DMS114 treated with DMSO at 0.1 percent for 48 hours (cell line): Measurements from ENCODE around the gene GRAMD1C.
"Not testable (repeated sequence)": the region's sequence is repeated elsewhere in the genome, so short reads cannot be mapped to it uniquely, and the experiment has no call there.

Source experiments
- DNase-seq: peaks from one replicate; lab custom pipeline; 2025; ENCODE audit not compliant: unreplicated experiment; lab: John Stamatoyannopoulos, UW

GRAMD1C gene

DNA sequence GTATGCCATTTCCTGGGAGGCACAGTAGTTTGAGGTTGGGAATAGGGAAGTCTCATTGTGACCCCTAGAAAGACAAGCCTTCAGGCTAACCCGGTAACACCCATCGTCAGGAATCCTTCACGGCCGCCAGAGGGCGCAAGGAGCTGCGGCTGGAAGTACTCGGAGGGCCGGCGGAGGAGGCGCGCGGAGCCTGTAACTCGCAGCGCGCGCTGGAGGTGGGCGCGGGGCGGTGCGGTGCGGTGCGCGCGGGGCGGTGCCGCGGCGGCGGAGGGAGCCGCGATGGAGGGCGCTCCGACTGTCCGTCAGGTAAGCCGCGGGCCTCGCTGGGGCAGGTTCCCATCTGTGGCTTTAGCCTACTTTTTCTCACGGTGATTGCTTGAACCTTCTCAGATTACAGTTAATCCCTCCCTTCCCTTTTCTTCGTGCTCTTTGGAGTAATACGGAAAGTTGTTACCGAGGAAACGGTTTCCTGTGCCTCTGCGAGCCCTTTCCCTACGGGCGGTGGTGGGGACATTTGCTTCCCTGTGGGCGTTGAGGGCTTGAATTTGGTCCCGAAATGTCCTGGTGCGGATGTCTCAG lies at the start of gene GRAMD1C:
Gene GRAMD1C (plus strand): TSS at position 158 of the 579 bp plus-strand sequence. CDS start 122 bp downstream, at position 280.
- peak; percentile 85 for DNase-seq

DNA sequence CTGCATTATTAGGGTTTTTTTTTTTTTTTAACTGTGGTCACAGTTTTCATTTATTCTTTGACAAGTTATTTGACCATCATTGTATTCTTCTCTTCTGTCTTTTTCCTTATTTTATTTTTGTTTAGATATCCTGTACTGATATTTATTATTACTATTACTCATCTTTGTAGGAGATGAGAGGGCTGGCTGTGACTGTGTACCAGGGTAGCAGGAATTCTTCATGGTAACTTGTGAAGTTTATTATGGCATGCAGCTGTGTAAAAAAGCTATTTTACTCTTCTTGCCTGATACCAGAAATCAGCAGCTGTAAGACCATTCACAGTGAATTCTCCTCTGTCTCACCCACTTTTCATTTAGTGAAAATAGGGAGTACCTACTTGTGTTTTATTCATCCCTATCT lies 47.2 kb upstream of the GRAMD1C start:
- DNase-seq = no peak

DNA sequence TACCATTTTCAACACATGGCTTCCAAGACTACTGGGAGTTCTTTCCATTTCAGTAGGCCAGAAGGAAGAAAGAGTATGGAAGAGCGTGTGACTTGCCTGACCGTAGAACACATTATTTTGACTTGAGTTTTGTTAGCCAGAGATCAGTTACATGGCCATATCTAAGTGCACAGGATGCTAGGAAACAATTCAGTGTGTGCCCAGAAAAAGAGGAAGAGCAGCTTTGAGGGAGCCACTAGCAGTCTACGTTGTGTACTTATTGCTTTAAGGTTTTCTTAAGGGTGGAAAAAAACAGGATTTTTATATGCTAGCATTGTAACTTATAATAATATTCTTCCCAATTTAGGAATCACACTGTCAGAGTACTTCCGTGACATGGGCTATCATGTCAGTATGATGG lies 44.1 kb upstream of the GRAMD1C start:
- DNase-seq = no peak

DNA sequence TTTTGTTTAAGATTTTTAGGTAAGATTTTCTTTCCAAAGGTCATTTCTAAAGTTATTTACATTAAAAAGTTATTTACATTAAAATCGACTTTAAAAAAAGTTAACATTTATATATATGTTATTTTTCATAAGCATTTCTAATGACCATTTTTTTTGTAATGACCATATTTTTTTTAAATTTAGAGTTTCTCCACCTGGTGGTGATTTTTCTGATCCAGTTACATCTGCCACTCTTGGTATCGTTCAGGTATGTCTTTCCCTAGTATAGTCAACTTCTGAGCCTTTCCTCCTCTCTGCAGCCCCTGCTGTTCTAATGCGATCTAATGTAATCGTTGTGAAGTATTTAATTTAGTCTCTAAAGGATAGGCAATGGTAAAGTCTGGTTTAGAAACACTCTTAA lies 42.9 kb upstream of the GRAMD1C start:
- no peak for DNase-seq

DNA sequence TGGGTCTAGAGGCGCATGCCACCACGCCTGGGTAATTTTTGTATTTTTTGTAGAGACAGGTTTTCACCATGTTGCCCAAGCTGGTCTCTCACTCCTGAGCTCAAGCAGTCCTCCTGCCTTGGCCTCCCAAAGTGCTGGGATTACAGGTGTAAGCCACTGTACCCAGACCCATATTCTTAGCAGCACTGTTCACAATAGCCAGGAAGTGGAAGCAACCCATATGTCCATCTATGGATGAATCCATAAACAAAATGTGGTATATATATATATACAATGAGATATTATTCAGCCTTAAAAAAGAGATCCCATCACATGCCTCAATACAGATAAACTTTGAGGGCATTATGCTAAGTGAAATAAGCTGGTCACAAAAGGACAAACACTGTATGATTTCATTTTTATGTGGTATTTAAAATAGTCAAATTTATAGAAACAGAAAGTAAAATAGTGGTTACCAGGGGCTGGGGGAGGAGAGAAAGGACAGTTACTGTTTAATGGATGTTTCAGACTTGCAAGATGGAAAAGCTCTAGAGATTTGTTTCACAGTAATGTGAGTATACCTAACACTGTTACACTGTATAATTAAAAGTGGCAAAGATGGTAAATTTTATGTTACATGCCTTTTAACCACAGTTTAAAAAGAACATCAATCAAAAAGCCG lies 35.7 kb upstream of the GRAMD1C start:
- DNase-seq = no peak

DNA sequence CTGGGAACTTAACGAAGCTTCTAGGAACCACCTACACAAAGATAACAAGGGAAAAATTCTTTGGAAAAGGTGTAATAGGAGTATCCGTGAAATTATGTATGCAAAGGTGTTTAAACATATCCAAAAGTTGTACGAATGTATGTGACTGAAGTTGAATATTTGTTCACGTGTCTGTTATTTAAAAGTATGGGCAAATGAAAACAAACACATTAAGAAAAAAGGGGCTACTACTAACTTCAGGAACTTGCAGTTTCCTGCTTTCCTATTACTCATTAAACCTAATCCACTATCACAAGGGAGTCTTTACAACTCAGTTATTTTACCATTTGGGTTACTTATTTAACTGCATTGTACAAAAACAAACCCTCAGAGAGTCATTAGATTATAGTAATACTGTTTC lies 33.9 kb upstream of the GRAMD1C start:
- no peak for DNase-seq

DNA sequence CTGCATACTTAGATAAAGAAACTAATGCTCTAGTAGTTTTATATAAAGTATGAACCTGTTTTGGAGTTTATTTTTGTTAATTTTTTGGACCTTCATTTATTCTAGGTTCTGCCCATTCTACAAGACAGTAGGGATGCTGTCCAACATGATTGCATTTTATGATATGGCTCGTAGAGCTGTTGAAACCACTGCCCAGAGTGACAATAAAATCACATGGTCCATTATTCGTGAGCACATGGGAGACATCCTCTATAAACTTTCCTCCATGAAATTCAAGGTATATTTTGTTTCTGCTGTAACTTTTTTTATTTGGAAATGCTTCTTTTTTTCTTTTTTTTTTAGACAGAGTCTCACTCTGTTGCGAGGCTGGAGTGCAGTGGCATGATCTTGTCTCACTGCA lies 33.3 kb upstream of the GRAMD1C start:
- DNase-seq = no peak

DNA sequence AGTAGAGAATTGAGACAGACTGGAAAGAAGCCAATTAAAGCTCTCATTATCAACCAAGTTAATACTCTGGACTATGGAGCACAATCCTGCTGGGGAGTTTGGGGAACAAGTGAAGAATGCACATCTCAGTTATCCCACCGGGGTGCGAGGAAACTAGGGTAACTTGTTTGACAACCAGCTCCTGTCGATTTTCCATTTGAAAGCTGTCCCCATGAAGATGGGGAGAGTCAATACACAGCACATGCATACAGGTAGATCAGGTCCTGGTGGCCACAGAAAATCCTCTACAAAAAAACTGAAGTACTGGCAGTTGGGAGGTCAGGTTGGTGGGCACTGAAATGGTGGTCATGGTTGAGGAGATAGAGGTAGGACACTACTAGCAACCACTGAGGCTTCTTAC lies 25.7 kb upstream of the GRAMD1C start:
- no peak for DNase-seq

DNA sequence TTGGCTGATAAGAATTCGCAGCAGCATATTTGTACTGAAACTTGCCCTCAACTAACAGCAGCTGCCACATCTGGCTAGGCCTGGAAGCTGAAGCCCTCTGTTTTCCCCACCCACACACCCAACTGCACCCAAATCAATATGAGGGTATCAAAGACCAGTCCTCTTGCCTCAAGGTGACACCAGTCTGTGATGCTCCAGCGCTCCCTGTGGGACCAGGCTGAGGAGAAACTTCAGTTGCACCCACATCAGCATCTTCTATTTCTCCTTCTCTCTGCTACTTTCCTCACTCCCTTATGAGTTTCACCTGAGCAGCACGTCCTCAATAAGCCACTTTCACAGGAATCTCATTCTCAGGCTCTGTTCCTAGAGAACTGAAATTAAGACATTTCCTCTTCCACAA lies 18.7 kb upstream of the GRAMD1C start:
- DNase-seq = no peak

DNA sequence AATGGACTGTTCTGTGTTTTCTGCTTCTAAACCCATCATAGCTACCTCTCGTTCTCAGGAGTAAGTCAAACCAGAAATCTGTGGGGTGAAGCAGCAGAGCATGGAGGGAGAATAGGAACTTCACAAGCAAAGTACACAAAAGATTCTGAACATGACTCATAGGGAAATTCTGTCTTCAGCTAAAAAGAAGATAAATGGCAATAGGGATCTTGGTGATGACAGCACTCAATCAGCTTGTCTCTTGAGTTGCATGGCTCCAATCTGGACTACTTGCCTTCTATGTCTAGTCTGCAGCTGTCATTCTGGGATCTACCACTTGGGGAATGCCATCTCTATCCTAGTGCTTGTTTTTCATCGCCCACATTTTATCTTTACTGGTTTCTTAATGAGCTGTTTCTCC lies 13.5 kb upstream of the GRAMD1C start:
- peak; percentile 5 for DNase-seq

DNA sequence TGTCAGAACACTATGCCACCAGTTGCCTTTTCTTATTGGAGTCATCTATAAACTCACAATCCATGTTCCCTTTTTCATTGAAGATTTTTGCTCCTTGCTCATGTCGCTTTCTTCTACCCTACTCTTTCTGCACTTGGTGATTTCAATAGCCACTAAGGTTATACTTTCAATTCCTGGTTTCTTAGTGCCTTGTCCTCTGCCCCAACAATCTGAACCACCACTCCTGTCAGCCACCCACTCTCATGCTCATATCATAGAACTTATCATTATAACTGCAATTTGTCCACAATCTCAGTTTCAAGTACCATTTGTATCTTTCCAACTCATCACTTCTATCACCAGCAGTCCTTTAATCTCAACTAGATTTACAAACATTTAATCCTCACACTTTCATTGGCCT lies 10.0 kb upstream of the GRAMD1C start:
- DNase-seq = no peak

DNA sequence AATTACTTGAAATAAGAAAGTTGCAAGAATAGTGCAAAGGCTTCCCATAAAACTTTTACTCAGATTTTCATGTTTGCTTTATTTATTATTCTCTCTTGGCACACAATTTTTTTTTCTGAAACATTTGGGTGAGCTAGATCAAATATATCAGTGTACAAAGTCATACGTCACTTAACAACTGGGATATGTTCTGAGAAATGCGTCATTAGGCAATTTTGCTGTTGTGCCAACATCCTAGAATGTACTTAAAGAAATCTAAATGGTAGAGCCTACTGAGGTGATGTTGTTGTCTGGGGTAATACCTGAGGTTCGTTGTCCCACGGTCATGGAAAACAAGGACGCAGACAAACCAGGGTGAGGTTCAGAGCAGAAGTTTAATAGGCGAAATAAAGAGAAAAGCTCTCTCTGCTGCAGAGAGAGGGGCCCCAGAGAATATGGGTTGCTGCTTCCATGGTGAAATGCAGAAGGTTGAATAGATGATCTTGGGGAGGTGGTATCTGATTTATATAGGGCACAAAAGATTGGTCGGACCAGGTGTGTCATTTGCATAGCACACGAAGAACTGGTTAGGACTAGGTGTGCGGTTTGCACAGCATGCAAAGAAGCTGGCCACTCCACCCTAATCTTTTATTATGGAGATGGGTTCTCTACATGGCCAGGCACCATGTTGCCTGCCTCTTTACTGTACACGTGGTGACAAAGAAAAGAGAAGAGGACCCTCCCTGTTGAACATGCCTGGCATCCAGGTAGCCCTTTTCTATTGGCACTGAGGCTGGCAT lies 8.8 kb upstream of the GRAMD1C start:
- DNase-seq = no peak

DNA sequence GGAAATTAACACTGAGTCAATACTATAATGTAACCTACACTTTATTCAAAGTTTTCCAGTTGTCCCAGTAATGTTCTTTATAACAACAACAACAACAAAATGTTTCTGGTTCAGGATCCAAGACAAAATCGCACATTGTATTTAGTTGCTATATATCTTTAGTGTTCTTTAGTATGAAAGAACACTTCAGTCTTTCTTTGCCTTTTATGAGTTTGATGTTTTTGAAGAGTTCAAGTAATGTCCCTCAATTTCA lies 7.6 kb upstream of the GRAMD1C start:
- no peak for DNase-seq

DNA sequence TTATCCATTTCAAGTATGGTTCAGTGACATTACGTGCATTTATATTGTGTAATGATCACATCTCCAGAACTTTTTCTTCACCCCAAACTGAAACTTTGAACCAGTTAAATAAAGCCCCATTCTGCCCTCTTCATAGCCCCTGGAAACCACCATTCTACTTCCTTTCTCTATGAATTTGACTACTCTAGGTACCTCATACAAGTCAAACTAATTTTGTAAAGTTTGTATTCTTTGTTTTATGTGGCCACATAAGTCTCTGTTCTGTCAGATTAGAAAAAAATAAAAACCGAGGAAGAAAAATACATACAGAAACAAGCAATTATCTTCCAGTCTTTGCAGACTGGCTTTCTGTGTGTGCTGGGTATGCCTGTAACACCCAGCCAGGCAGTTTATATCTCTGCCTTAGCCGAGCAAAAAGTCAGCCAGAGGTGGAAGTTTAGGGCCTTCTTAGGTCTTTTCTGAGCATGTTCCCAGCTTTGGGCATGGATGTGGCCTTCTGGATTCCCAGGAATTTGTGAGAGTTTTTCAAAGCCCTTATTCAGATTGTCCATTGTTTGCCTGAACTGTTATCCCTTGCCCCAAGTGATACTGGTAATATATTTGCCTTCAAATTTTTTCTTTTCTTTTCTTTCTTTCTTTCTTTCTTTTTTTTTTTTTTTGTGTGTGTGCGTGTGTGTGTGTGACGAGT lies 6.0 kb upstream of the GRAMD1C start:
- DNase-seq = no peak

DNA sequence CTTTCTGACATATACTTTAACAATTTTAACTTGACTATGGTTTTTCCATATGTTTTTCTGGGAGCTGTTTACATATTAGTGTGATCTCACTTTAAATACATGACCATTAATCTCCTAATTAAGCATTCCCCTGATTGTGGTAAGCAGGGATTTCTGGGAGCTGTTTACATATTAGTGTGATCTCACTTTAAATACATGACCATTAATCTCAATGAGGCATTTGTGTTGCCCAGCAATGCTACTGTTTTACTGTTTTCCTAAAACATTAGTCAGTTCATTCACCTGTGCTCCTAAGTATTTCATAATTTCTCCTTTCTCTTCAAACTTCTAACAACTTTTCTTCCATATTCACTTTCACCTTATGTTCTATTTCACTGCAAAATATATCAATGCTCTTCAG lies 3.6 kb upstream of the GRAMD1C start:
- DNase-seq = no peak

DNA sequence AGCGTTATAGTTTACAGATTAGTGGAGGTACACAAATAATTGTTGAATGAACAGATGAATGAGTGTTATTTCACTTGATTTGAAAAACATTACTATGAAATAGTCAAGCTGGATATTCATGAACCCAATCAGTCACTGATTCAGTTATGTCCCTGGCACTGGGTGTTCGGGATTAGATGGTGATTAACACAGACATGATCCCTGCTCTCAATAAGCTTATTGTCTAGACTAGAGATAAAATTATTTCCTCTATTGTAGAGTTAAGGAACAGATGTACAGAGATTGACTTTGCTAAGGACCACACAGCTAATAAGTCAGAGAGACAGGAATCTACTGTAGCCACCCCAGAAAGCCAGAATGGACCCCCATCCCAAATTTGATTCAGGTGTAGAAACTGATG lies 963 bp downstream of the GRAMD1C start:
- no peak for DNase-seq

DNA sequence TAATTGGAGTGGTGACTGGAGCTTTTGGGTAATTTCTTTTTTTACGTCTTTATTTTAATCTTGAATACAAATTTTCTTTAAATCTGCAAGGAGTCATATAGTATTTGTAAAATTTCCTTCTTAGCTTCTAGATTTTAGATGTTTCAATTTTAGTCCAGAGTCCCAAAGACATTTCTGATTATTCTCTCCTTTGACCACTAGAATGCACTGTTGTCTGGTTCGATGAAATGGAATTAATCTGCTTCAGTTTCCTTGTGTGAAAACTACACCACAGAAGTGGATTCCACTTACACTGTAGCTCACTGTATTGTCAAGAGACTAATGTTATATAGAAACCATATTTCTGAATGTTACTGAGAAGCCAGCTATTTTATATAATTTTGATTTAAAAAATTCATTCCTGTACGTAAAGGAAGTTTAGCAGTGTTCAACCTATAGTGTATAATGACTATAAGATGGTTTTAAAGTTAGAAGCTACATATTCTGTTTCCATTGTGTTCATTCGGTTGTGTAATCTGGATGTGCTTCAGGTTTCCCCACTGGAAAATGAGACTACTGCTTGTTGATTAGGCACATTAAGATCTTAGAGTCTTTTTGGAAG lies 6.1 kb downstream of the GRAMD1C start:
- peak; percentile 25 for DNase-seq

DNA sequence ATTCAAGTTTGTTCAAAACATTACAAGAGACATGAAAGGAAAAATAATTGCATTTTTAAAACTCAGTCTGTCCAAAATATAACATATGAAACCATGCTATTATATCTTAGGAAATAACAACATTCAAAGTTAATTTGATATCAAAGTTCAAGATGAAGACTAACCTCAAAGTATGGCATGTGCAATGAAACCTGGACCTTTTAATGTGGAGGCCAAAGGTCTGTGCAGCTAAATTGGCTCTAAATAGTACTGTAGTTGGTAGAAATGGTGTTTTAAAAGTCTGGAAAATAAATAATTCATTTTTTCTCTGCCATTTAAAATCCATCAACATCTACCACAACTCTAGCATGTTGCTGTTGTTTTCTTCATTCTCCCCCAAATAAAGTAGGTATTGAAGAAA lies 8.7 kb downstream of the GRAMD1C start:
- no peak for DNase-seq

DNA sequence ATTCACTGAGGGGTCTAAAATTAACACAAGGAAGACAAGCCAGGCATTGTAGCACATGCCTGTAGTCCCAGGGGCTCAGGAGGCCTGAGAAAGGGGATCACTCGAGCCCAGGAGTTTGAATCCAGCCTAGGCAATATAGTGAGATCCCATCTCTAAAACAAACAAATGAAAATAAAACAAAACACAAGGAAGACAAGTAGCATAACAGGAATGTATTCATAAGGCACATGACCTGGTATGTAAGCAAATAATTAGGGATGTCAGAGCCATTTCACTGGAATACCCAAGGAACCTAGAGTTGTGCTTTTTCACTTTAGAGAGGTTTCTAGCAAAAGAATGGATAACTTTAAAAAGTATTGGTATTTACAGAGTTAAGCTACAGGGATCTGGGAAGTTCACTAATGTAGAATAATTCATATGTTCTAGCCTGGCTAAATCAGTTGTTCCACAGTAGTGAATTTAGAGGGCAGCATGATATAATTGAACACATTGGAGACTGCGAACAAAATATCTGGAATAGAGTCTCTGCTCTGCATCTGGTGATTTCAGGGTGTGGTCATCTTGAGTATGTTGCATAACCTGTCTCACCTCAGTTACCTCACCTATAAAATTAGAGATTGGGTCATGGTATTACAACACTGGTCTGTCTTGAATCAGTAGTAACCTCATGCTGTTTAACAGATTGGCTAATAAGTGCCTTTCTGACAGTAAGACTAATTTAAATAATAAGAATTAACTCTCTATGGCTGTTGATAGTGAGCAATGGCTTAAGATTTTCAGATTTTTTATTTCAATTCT lies 9.3 kb downstream of the GRAMD1C start:
- DNase-seq = no peak

DNA sequence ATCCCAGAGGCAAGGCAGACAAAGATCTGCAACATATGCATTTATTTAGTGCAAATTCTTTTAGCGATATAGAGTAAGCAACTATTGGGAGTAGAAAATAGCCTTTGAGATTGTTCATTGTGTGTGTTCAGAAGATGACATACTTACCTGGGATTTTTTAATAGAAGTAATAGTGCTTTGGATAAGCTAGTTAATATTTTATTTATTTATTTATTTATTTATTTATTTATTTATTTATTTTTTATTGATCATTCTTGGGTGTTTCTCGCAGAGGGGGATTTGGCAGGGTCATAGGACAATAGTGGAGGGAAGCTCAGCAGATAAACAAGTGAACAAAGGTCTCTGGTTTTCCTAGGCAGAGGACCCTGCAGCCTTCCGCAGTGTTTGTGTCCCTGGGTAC lies 10.5 kb downstream of the GRAMD1C start:
- DNase-seq = not testable (repeated sequence)

DNA sequence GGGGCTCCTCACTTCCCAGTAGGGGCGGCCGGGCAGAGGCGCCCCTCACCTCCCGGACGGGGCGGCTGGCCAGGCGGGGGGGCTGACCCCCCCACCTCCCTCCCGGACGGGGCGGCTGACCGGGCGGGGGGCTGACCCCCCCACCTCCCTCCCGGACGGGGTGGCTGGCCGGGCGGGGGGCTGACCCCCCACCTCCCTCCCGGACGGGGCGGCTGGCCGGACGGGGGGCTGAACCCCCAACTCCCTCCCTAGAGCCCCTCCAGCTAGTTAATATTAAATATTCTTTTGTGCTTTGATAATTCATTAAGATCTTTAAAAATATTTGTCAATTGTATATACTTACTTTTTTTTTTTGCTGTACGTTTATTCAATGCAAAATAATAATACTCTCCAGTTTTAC lies 11.3 kb downstream of the GRAMD1C start:
- not testable (repeated sequence) for DNase-seq
